HL-60 (cell line): ENCODE data around the gene CKAP2L.

Experiments used
- CTCF ChIP-seq: IDR thresholded peaks from one replicate; pipeline ENCODE4 v1.5.1; 2011; ENCODE audit warnings: low read length, control low read depth, inconsistent platforms; ENCODE audit not compliant: insufficient read depth
- GABPA ChIP-seq: IDR thresholded peaks from 2 replicates; pipeline ENCODE4 v1.6.1; 2012; ENCODE audit warnings: low read depth
- POLR2AphosphoS5 ChIP-seq: IDR thresholded peaks from 2 replicates; pipeline ENCODE4 v1.6.1; 2012; ENCODE audit warnings: low read depth
- REST ChIP-seq: IDR thresholded peaks from 2 replicates; pipeline ENCODE4 v1.6.1; 2012; ENCODE audit warnings: low read depth; ENCODE audit not compliant: insufficient replicate concordance
- SPI1 ChIP-seq: IDR thresholded peaks from 2 replicates; pipeline ENCODE4 v1.6.1; 2012; ENCODE audit warnings: low read depth, mild to moderate bottlenecking, borderline replicate concordance

- no peak for TF ChIP-seq CTCF
- TF ChIP-seq GABPA = no peak
- TF ChIP-seq POLR2AphosphoS5 = no peak
- no peak for TF ChIP-seq SPI1
- no peak for TF ChIP-seq REST
Observed at GRCh38 chr2:112767693-112768330, 3.4 kb upstream of the CKAP2L start.
